HG03442 (cell line): ENCODE measurements around the gene ZSWIM1.
A peak's percentile ranks its signal among the peaks of the same experiment; 100 is the strongest.
"Not testable (repeated sequence)": the region's sequence is repeated elsewhere in the genome, so short reads cannot be mapped to it uniquely, and the experiment has no call there.

Source experiments
- ATAC-seq: cut with Tn5 transposase; IDR thresholded peaks from one replicate; pipeline ENCODE4 v1.9.1; 2021; ENCODE audit warnings: mild to moderate bottlenecking, moderate library complexity; ENCODE audit not compliant: unreplicated experiment

The ZSWIM1 gene

GRCh38 chr20:45925821-45926506 is 44.9 kb downstream of the ZSWIM1 start:
- no peak for ATAC-seq

- no peak for ATAC-seq
Observed at GRCh38 chr20:45926731-45927070, 45.7 kb downstream of the ZSWIM1 start.

GRCh38 chr20:45927071-45927878 is 46.2 kb downstream of the ZSWIM1 start:
- ATAC-seq: no peak

- ATAC-seq: not testable (repeated sequence)
Observed at GRCh38 chr20:45931680-45932079, 50.7 kb downstream of the ZSWIM1 start.

GRCh38 chr20:45933266-45934045 is 52.4 kb downstream of the ZSWIM1 start:
- ATAC-seq: no peak

GRCh38 chr20:45934046-45934585 is 53.1 kb downstream of the ZSWIM1 start:
- ATAC-seq: peak; percentile 6
